Keratinocyte (primary cell): ENCODE results near the gene POLR2M. TPM values are rescaled to one million over a fixed set of nuclear protein-coding genes. Genes with fewer than 3 reads are reported as not detected.

Experiments used
- DNase-seq: peaks from one replicate; pipeline ENCODE4 v3.0.0-alpha.2; 2011; ENCODE audit warnings: low read depth, missing footprints, low spot score
- FAIRE-seq: peaks from 2 replicates; lab custom pipeline; 2011; peaks lifted over from hg19 to GRCh38; lab: Jason Lieb, UNC
- H2AFZ ChIP-seq: 2 replicates; pipeline ENCODE4 v1.6.0; 2012; ENCODE audit warnings: low read length, control low read depth, inconsistent platforms; ENCODE audit not compliant: control insufficient read depth
- H3K27ac ChIP-seq: 2 replicates; pipeline ENCODE4 v1.5.1; 2011; ENCODE audit warnings: low read length; ENCODE audit not compliant: control insufficient read depth, insufficient read depth
- H3K27me3 ChIP-seq: 3 replicates; pipeline ENCODE4 v1.6.0; 2011; ENCODE audit warnings: low read length; ENCODE audit not compliant: control insufficient read depth, insufficient read depth; ENCODE audit errors: extremely low read depth
- H3K36me3 ChIP-seq, 2 experiments: 2 replicates in 1 of 2; 3 replicates in 1 of 2; pipeline ENCODE4 v1.5.1; 2011; ENCODE audit warnings: low read length in 2 of 2, mild to moderate bottlenecking in 1 of 2; ENCODE audit not compliant: control insufficient read depth in 2 of 2, insufficient read depth in 2 of 2; ENCODE audit errors: extremely low read depth in 1 of 2
- H3K4me1 ChIP-seq: 3 replicates; pipeline ENCODE4 v1.5.1; 2011; ENCODE audit warnings: low read length; ENCODE audit not compliant: control insufficient read depth, insufficient read depth; ENCODE audit errors: extremely low read depth
- H3K4me2 ChIP-seq: 3 replicates; pipeline ENCODE4 v1.6.0; 2011; ENCODE audit warnings: low read depth, low read length; ENCODE audit not compliant: control insufficient read depth, insufficient read depth; ENCODE audit errors: extremely low read depth
- H3K4me3 ChIP-seq, 3 experiments: fragments of 200-600 bp in 1 of 3; sonication (generic) in 1 of 3; 2 replicates in 2 of 3; 3 replicates in 1 of 3; pipeline ENCODE4 v1.5.1; 2011 to 2016; ENCODE audit warnings: low read length in 3 of 3, mild to moderate bottlenecking in 3 of 3, control low read depth in 2 of 3, inconsistent platforms in 1 of 3, low read depth in 1 of 3, mixed read lengths in 1 of 3, mixed run types in 1 of 3, moderate library complexity in 1 of 3; ENCODE audit not compliant: control insufficient read depth in 2 of 3, insufficient read depth in 2 of 3; ENCODE audit errors: extremely low read depth in 1 of 3
- H3K79me2 ChIP-seq: 2 replicates; pipeline ENCODE4 v1.6.0; 2012; ENCODE audit warnings: low read length; ENCODE audit not compliant: control insufficient read depth, insufficient read depth
- H3K9ac ChIP-seq: 3 replicates; pipeline ENCODE4 v1.6.0; 2011; ENCODE audit warnings: low read length; ENCODE audit not compliant: control insufficient read depth, insufficient read depth; ENCODE audit errors: extremely low read depth
- H3K9me1 ChIP-seq: 3 replicates; pipeline ENCODE4 v1.6.0; 2011; ENCODE audit warnings: low read length; ENCODE audit not compliant: control insufficient read depth, insufficient read depth; ENCODE audit errors: extremely low read depth
- H3K9me3 ChIP-seq: 2 replicates; pipeline ENCODE4 v1.5.1; 2012; ENCODE audit warnings: low read depth, low read length; ENCODE audit not compliant: control insufficient read depth
- H4K20me1 ChIP-seq: 3 replicates; pipeline ENCODE4 v1.6.0; 2011; ENCODE audit warnings: low read length; ENCODE audit not compliant: control insufficient read depth, insufficient read depth; ENCODE audit errors: extremely low read depth
- EZH2 ChIP-seq: IDR thresholded peaks from one replicate; pipeline ENCODE4 v1.6.1; 2012; ENCODE audit warnings: inconsistent platforms, mild to moderate bottlenecking, low read length, moderate library complexity
- dilution Hi-C: fragments of 300-500 bp; cut with MboI; formaldehyde crosslinking; loops from one replicate; pipeline ENCODE4 v1.7.0; 2020; ENCODE audit warnings: low sequenced_read_pairs; ENCODE audit not compliant: extremely low pct_ligation_motif_present
- polyA plus RNA-seq, 5 experiments: library from polyadenylated mRNA; depleted of rRNA in 3 of 5; stranded (reverse) in 3 of 5; stranded (forward) in 1 of 5; unstranded in 1 of 5; fragments of >200 nt; gene quantifications; 1 replicate in 1 of 5; 2 replicates in 3 of 5; 3 replicates in 1 of 5; pipeline versions ENCODE4 v1.2.1 to v1.2.3, GENCODE V29; 2011 to 2012; ENCODE audit warnings: missing spikeins in 2 of 5, low read depth in 1 of 5, low replicate concordance in 1 of 5
- TF ChIP-seq, protein P1 (sequence below), 3 experiments: IDR thresholded peaks in 1 of 3; conservative IDR thresholded peaks in 1 of 3; optimal IDR thresholded peaks in 1 of 3; 2 replicates in 2 of 3; 3 replicates in 1 of 3; pipeline versions ENCODE3 to v1.5.1; 2011; ENCODE audit warnings: low read length in 3 of 3, mild to moderate bottlenecking in 3 of 3, moderate library complexity in 2 of 3, control low read depth in 1 of 3, inconsistent platforms in 1 of 3; ENCODE audit not compliant: insufficient read depth in 2 of 3; ENCODE audit errors: extremely low read depth in 1 of 3

Gene POLR2M
- polyA plus RNA-seq, 1 donor (not counting 4 experiments of a cell fraction or from before 2014, with no cell fraction given): 40.6 TPM

DNA sequence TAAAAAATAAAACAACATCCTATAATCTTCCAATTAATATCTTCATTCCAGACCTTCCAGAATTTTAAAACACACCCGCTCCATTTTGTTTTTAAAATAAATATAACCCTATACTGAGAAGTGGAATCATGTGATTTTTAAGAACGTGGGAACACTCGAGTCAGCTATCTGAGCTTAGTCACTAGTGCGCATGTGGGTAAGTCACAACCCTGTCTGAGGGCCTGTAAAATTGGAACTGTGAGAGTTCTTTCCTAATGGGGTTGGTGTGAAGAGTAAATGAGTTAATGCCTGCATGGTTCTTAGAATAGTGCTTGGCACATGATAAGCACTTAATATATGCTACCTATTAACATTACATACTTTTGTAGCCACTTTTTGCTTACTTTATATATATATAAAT lies 19.9 kb upstream of the POLR2M start:
- FAIRE-seq: no peak
- no peaks in the 10 kb centered on the region for H3K79me2 ChIP-seq
- no peak for DNase-seq
- H3K27ac ChIP-seq: no peak overlapping the region
- no peak overlapping the region for H3K4me3 ChIP-seq
- H3K9me1 ChIP-seq: no peaks in the 10 kb centered on the region
- no peaks in the 10 kb centered on the region for H3K4me1 ChIP-seq
- H3K9ac ChIP-seq: no peak overlapping the region
- TF ChIP-seq, protein P1, sequence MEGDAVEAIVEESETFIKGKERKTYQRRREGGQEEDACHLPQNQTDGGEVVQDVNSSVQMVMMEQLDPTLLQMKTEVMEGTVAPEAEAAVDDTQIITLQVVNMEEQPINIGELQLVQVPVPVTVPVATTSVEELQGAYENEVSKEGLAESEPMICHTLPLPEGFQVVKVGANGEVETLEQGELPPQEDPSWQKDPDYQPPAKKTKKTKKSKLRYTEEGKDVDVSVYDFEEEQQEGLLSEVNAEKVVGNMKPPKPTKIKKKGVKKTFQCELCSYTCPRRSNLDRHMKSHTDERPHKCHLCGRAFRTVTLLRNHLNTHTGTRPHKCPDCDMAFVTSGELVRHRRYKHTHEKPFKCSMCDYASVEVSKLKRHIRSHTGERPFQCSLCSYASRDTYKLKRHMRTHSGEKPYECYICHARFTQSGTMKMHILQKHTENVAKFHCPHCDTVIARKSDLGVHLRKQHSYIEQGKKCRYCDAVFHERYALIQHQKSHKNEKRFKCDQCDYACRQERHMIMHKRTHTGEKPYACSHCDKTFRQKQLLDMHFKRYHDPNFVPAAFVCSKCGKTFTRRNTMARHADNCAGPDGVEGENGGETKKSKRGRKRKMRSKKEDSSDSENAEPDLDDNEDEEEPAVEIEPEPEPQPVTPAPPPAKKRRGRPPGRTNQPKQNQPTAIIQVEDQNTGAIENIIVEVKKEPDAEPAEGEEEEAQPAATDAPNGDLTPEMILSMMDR (optimal IDR thresholded peaks at IDR 0.05 in 1 of 3, IDR thresholded peaks at IDR 0.05 in 1 of 3, conservative IDR thresholded peaks at IDR 0.05 in 1 of 3; ENCODE audit: extremely low read depth in 1 of 3, insufficient read depth in 2 of 3, low read length in 3 of 3): no peak
- TF ChIP-seq EZH2: no peak
- no peak overlapping the region for H2AFZ ChIP-seq
- no peaks in the 10 kb centered on the region for H4K20me1 ChIP-seq
- no peaks in the 10 kb centered on the region for H3K27me3 ChIP-seq
- H3K9me3 ChIP-seq: no peaks in the 10 kb centered on the region
- dilution Hi-C loops: no loop called here
- H3K36me3 ChIP-seq: no peaks in the 10 kb centered on the region
- no peak overlapping the region for H3K4me2 ChIP-seq

DNA sequence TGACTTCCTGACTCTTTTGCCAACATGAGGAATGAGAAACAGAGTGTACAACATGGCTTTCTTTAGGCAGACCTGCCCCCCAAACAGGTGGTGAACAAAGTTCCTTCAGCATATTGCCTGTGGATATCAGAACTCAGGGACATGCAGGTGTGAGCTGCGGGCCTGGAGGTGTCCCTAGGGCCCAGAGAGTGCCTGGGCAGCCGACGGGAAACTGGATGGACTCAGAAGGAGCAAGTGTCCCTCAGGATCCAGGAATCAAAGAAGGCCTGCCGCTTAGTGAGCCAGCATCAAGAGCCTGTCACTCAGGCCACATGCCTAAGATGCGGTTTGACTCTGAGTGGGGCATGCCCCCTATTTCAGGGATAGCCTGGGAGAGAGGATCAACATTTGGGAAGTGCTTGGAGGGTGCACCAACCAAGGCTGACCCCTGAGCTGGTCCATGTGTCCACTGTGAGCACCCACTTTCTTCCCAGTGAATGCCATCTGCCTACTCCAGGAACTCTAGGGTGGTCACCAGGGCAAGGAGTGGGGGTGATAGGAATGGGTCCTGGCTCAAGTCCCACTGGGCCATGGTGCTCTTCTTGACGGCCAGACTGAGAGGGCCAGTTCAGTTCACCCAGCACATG lies 16.1 kb upstream of the POLR2M start:
- Histone ChIP-seq H4K20me1 (no peaks in the 10 kb centered on the region), H3K27me3 (no peaks in the 10 kb centered on the region), H3K4me1 (no peaks in the 10 kb centered on the region), H3K4me3 (no peak overlapping the region), H3K9me3 (no peaks in the 10 kb centered on the region), H3K27ac (no peak overlapping the region), H3K4me2 (no peak overlapping the region), H3K9ac (no peak overlapping the region), H3K79me2 (no peaks in the 10 kb centered on the region), H2AFZ (no peak overlapping the region), H3K9me1 (no peaks in the 10 kb centered on the region), H3K36me3 (no peaks in the 10 kb centered on the region)
- FAIRE-seq (no peak), DNase-seq (no peak)
- TF ChIP-seq, protein P1 (optimal IDR thresholded peaks at IDR 0.05 in 1 of 3, IDR thresholded peaks at IDR 0.05 in 1 of 3, conservative IDR thresholded peaks at IDR 0.05 in 1 of 3; ENCODE audit: extremely low read depth in 1 of 3, insufficient read depth in 2 of 3, low read length in 3 of 3): no peak
- TF ChIP-seq EZH2: no peak
- dilution Hi-C loops: no loop called here
